Neural crest cell (in vitro differentiated cells): ENCODE results near the gene SLC2A4RG. TPM values are rescaled to one million over a fixed set of nuclear protein-coding genes. Genes with fewer than 3 reads are reported as not detected.

Experiments
- DNase-seq: peaks from one replicate; pipeline ENCODE4 v3.0.0; 2021; ENCODE audit warnings: low read depth, mixed read lengths, low spot score
- H3K27ac Mint-ChIP-seq: one replicate; pipeline ENCODE4 v1.8.0; 2021; ENCODE audit warnings: mild to moderate bottlenecking, mixed read lengths; ENCODE audit not compliant: unreplicated experiment
- H3K27me3 Mint-ChIP-seq: 2 replicates; pipeline ENCODE4 v1.8.0; 2021; ENCODE audit warnings: low read depth, mild to moderate bottlenecking, mixed read lengths
- H3K36me3 Mint-ChIP-seq: 2 replicates; pipeline ENCODE4 v1.8.0; 2021; ENCODE audit warnings: low read depth, mild to moderate bottlenecking, mixed read lengths
- H3K4me1 Mint-ChIP-seq: 2 replicates; pipeline ENCODE4 v1.8.0; 2021; ENCODE audit warnings: mixed read lengths
- H3K4me3 Mint-ChIP-seq: one replicate; pipeline ENCODE4 v1.8.0; 2021; ENCODE audit warnings: mild to moderate bottlenecking, mixed read lengths
- H3K9me3 Mint-ChIP-seq: 2 replicates; pipeline ENCODE4 v1.8.0; 2021; ENCODE audit warnings: mixed read lengths
- CTCF ChIP-seq: fragments of 200-600 bp; sonication (generic); conservative IDR thresholded peaks from 2 replicates; pipeline ENCODE4 v1.5.0; 2021; ENCODE audit warnings: antibody characterized with exemption, mild to moderate bottlenecking
- total RNA-seq: library from RNA; stranded (reverse); gene quantifications from 2 replicates; pipeline ENCODE4 v1.2.1, GENCODE V29; 2021

The SLC2A4RG gene
- total RNA-seq, 1 donor from 2014 or later = 79.1 TPM

GRCh38 chr20:63744158-63744557, 4.6 kb downstream of the SLC2A4RG start:
- H3K9me3 Mint-ChIP-seq = no peaks in the 10 kb centered on the region
- peaks cover 4% of the 10 kb centered on the region for H3K27me3 Mint-ChIP-seq
- no peak overlapping the region for H3K27ac Mint-ChIP-seq
- H3K4me1 Mint-ChIP-seq = no peaks in the 10 kb centered on the region
- TF ChIP-seq CTCF = no peak
- peak overlapping the region; percentile 80 for H3K4me3 Mint-ChIP-seq
- peaks cover 7% of the 10 kb centered on the region for H3K36me3 Mint-ChIP-seq
- DNase-seq = no peak

- Mint-ChIP-seq H3K27ac (no peak overlapping the region), H3K27me3 (peaks cover 4% of the 10 kb centered on the region), H3K9me3 (no peaks in the 10 kb centered on the region), H3K4me1 (no peaks in the 10 kb centered on the region), H3K36me3 (peaks cover 7% of the 10 kb centered on the region), H3K4me3 (peak overlapping the region; percentile 71)
- no peak for DNase-seq
- no peak for TF ChIP-seq CTCF
These were observed 5.2 kb downstream of the SLC2A4RG start for GRCh38 chr20:63744574-63745423.

- DNase-seq = no peak
- TF ChIP-seq CTCF = no peak
- Mint-ChIP-seq H3K4me1 (no peaks in the 10 kb centered on the region), H3K27me3 (peaks cover 4% of the 10 kb centered on the region), H3K27ac (no peak overlapping the region), H3K36me3 (peaks cover 7% of the 10 kb centered on the region), H3K9me3 (no peaks in the 10 kb centered on the region), H3K4me3 (peak overlapping the region; percentile 71)
These were observed 5.8 kb downstream of the SLC2A4RG start for GRCh38 chr20:63745424-63745805.

GRCh38 chr20:63745961-63746731, 6.6 kb downstream of the SLC2A4RG start:
- H3K4me1 Mint-ChIP-seq = peaks cover 3% of the 10 kb centered on the region
- no peaks in the 10 kb centered on the region for H3K9me3 Mint-ChIP-seq
- no peak for DNase-seq
- H3K27me3 Mint-ChIP-seq = peaks cover 4% of the 10 kb centered on the region
- no peak for TF ChIP-seq CTCF
- H3K27ac Mint-ChIP-seq = no peak overlapping the region
- H3K36me3 Mint-ChIP-seq = peaks cover 7% of the 10 kb centered on the region
- peak overlapping the region; percentile 71 for H3K4me3 Mint-ChIP-seq

- DNase-seq = no peak
- no peak overlapping the region for H3K27ac Mint-ChIP-seq
- peaks cover 4% of the 10 kb centered on the region for H3K4me1 Mint-ChIP-seq
- H3K36me3 Mint-ChIP-seq = peaks cover 7% of the 10 kb centered on the region
- no peak overlapping the region for H3K4me3 Mint-ChIP-seq
- no peaks in the 10 kb centered on the region for H3K9me3 Mint-ChIP-seq
- TF ChIP-seq CTCF = no peak
- H3K27me3 Mint-ChIP-seq = peaks cover 4% of the 10 kb centered on the region
These were observed 7.3 kb downstream of the SLC2A4RG start for GRCh38 chr20:63746751-63747315.
